SK-N-SH treated with all-trans-retinoic acid at 6 μM for 48 hours (cell line): ENCODE results near the gene PADI3.
"Not testable (repeated sequence)": the region's sequence is repeated elsewhere in the genome, so short reads cannot be mapped to it uniquely, and the experiment has no call there.

Experiments used
- ATAC-seq: fragments of 200-7000 bp; cut with Tn5 transposase; 3 replicates; pipeline ENCODE4 v1.9.1; 2020; ENCODE audit warnings: mild to moderate bottlenecking, moderate library complexity
- ARNTL ChIP-seq: fragments of 450-650 bp; formaldehyde crosslinking; IDR thresholded peaks from 2 replicates; pipeline ENCODE4 v1.5.0; 2020; ENCODE audit warnings: low read depth, mild to moderate bottlenecking, moderate library complexity, borderline replicate concordance
- BACH2 ChIP-seq: fragments of 250-450 bp; sonication (Bioruptor Pico); IDR thresholded peaks from 2 replicates; pipeline ENCODE4 v1.9.0; 2021; ENCODE audit warnings: mild to moderate bottlenecking, borderline replicate concordance
- CSRNP3 ChIP-seq: fragments of 250-450 bp; sonication (Bioruptor Pico); IDR thresholded peaks from 2 replicates; pipeline ENCODE4 v1.5.1; 2021; ENCODE audit warnings: mild to moderate bottlenecking, moderate library complexity
- ESRRG ChIP-seq: fragments of 250-450 bp; sonication (Bioruptor Pico); IDR thresholded peaks from 2 replicates; pipeline ENCODE4 v1.6.1; 2021; ENCODE audit warnings: mild to moderate bottlenecking
- GLIS3 ChIP-seq: fragments of 250-450 bp; sonication (Bioruptor Pico); IDR thresholded peaks from 2 replicates; pipeline ENCODE4 v1.5.0; 2020; ENCODE audit warnings: mild to moderate bottlenecking, moderate library complexity
- ISL1 ChIP-seq: fragments of 250-450 bp; sonication (Bioruptor Pico); IDR thresholded peaks from 2 replicates; pipeline ENCODE4 v2.1.2; 2022; ENCODE audit warnings: mild to moderate bottlenecking, moderate library complexity
- OSR1 ChIP-seq: fragments of 250-450 bp; sonication (Bioruptor Pico); IDR thresholded peaks from 2 replicates; pipeline ENCODE4 v1.8.0; 2022; ENCODE audit warnings: moderate library complexity, mild to moderate bottlenecking, inconsistent platforms
- PPARA ChIP-seq: fragments of 250-450 bp; sonication (Bioruptor Pico); IDR thresholded peaks from 2 replicates; pipeline ENCODE4 v1.5.0; 2020; ENCODE audit warnings: mild to moderate bottlenecking, borderline replicate concordance
- RARB ChIP-seq: fragments of 250-450 bp; sonication (Bioruptor Pico); IDR thresholded peaks from 2 replicates; pipeline ENCODE4 v1.8.0; 2021; ENCODE audit warnings: mild to moderate bottlenecking, moderate library complexity
- SNAI2 ChIP-seq: fragments of 250-450 bp; sonication (Bioruptor Pico); IDR thresholded peaks from 2 replicates; pipeline ENCODE4 v1.5.0; 2020; ENCODE audit warnings: mild to moderate bottlenecking, moderate library complexity
- TCF4 ChIP-seq: fragments of 250-450 bp; sonication (Bioruptor Pico); IDR thresholded peaks from 2 replicates; pipeline ENCODE4 v1.8.0; 2021; ENCODE audit warnings: mild to moderate bottlenecking, moderate library complexity, borderline replicate concordance
- ZC3H10 ChIP-seq: fragments of 250-450 bp; sonication (Bioruptor Pico); IDR thresholded peaks from 2 replicates; pipeline ENCODE4 v1.5.1; 2021; ENCODE audit warnings: mild to moderate bottlenecking, moderate library complexity
- ZFP3 ChIP-seq: fragments of 250-450 bp; sonication (Bioruptor Pico); IDR thresholded peaks from 2 replicates; pipeline ENCODE4 v1.5.0; 2020; ENCODE audit warnings: mild to moderate bottlenecking, moderate library complexity
- ZFP30 ChIP-seq: fragments of 450-650 bp; formaldehyde crosslinking; IDR thresholded peaks from 2 replicates; pipeline ENCODE4 v1.5.0; 2022; ENCODE audit warnings: mild to moderate bottlenecking, moderate library complexity
- ZNF565 ChIP-seq: fragments of 450-650 bp; formaldehyde crosslinking; conservative IDR thresholded peaks from 2 replicates; pipeline ENCODE4 v1.5.0; 2020; ENCODE audit warnings: low read depth, mild to moderate bottlenecking, moderate library complexity
- ZNF70 ChIP-seq: fragments of 450-650 bp; formaldehyde crosslinking; IDR thresholded peaks from 2 replicates; pipeline ENCODE4 v1.5.0; 2020; ENCODE audit warnings: mild to moderate bottlenecking, moderate library complexity
- ZNF8 ChIP-seq: fragments of 450-650 bp; formaldehyde crosslinking; IDR thresholded peaks from 2 replicates; pipeline ENCODE4 v1.5.0; 2020; ENCODE audit warnings: mild to moderate bottlenecking, moderate library complexity
- TF ChIP-seq, protein P1 (sequence below): fragments of 250-450 bp; sonication (Bioruptor Pico); IDR thresholded peaks from 2 replicates; pipeline ENCODE4 v1.5.0; 2020; ENCODE audit warnings: mild to moderate bottlenecking, moderate library complexity
- TF ChIP-seq, protein P2 (sequence below): fragments of 250-450 bp; sonication (Bioruptor Pico); IDR thresholded peaks from 2 replicates; pipeline ENCODE4 v1.8.0; 2020; ENCODE audit warnings: mild to moderate bottlenecking, moderate library complexity, borderline replicate concordance

PADI3 gene

GRCh38 chr1:17237561-17237903, 11.4 kb upstream of the PADI3 start:
- TF ChIP-seq ZNF8 (no peak), CSRNP3 (CRISPR knock-in tag) (no peak), ISL1 (CRISPR knock-in tag) (no peak), ZNF565 (CRISPR knock-in tag) (no peak)
- TF ChIP-seq, protein P1, sequence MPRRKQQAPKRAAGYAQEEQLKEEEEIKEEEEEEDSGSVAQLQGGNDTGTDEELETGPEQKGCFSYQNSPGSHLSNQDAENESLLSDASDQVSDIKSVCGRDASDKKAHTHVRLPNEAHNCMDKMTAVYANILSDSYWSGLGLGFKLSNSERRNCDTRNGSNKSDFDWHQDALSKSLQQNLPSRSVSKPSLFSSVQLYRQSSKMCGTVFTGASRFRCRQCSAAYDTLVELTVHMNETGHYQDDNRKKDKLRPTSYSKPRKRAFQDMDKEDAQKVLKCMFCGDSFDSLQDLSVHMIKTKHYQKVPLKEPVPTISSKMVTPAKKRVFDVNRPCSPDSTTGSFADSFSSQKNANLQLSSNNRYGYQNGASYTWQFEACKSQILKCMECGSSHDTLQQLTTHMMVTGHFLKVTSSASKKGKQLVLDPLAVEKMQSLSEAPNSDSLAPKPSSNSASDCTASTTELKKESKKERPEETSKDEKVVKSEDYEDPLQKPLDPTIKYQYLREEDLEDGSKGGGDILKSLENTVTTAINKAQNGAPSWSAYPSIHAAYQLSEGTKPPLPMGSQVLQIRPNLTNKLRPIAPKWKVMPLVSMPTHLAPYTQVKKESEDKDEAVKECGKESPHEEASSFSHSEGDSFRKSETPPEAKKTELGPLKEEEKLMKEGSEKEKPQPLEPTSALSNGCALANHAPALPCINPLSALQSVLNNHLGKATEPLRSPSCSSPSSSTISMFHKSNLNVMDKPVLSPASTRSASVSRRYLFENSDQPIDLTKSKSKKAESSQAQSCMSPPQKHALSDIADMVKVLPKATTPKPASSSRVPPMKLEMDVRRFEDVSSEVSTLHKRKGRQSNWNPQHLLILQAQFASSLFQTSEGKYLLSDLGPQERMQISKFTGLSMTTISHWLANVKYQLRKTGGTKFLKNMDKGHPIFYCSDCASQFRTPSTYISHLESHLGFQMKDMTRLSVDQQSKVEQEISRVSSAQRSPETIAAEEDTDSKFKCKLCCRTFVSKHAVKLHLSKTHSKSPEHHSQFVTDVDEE (CRISPR knock-in tag), result no peak
- TF ChIP-seq, all 23 proteins: peak for 0

GRCh38 chr1:17239420-17239819, 9.5 kb upstream of the PADI3 start:
- peak; percentile 86 for ATAC-seq
- TF ChIP-seq ZFP3 (no peak), GLIS3 (CRISPR knock-in tag) (no peak), ZNF70 (no peak), TCF4 (CRISPR knock-in tag) (no peak)

More at GRCh38 chr1:17237561-17237903, 11.4 kb upstream of the PADI3 start:
- ATAC-seq, result no peak

GRCh38 chr1:17241011-17241779, 7.7 kb upstream of the PADI3 start:
- ATAC-seq, result not testable (repeated sequence)

GRCh38 chr1:17241780-17242074, 7.2 kb upstream of the PADI3 start:
- ATAC-seq, result not testable (repeated sequence)

GRCh38 chr1:17243274-17243673, 5.6 kb upstream of the PADI3 start:
- no peak for ATAC-seq
- TF ChIP-seq, protein P1 (CRISPR knock-in tag), result no peak
- TF ChIP-seq BACH2, result no peak
- TF ChIP-seq RARB (CRISPR knock-in tag), result no peak
- TF ChIP-seq ESRRG (CRISPR knock-in tag), result no peak
- TF ChIP-seq SNAI2 (CRISPR knock-in tag), result no peak
- no peak for TF ChIP-seq TCF4 (CRISPR knock-in tag)
- TF ChIP-seq ZNF565 (CRISPR knock-in tag), result no peak
- TF ChIP-seq ZC3H10 (CRISPR knock-in tag), result no peak
- no peak for TF ChIP-seq ZNF70
- TF ChIP-seq ZNF8, result no peak
- TF ChIP-seq PPARA, result no peak
- TF ChIP-seq ZFP30 (CRISPR knock-in tag), result no peak
- TF ChIP-seq ARNTL (CRISPR knock-in tag), result no peak

GRCh38 chr1:17244821-17245740, 3.8 kb upstream of the PADI3 start:
- no peak for ATAC-seq
- TF ChIP-seq ZNF70, result no peak
- no peak for TF ChIP-seq RARB (CRISPR knock-in tag)
- no peak for TF ChIP-seq ARNTL (CRISPR knock-in tag)
- TF ChIP-seq, protein P2, sequence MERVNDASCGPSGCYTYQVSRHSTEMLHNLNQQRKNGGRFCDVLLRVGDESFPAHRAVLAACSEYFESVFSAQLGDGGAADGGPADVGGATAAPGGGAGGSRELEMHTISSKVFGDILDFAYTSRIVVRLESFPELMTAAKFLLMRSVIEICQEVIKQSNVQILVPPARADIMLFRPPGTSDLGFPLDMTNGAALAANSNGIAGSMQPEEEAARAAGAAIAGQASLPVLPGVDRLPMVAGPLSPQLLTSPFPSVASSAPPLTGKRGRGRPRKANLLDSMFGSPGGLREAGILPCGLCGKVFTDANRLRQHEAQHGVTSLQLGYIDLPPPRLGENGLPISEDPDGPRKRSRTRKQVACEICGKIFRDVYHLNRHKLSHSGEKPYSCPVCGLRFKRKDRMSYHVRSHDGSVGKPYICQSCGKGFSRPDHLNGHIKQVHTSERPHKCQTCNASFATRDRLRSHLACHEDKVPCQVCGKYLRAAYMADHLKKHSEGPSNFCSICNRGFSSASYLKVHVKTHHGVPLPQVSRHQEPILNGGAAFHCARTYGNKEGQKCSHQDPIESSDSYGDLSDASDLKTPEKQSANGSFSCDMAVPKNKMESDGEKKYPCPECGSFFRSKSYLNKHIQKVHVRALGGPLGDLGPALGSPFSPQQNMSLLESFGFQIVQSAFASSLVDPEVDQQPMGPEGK, result no peak
- TF ChIP-seq BACH2, result no peak
- no peak for TF ChIP-seq ZFP30 (CRISPR knock-in tag)
- no peak for TF ChIP-seq ZFP3
- TF ChIP-seq OSR1, result no peak
- TF ChIP-seq PPARA, result no peak
- TF ChIP-seq CSRNP3 (CRISPR knock-in tag), result no peak
- TF ChIP-seq ESRRG (CRISPR knock-in tag), result no peak
